Measurements from ENCODE around the gene CATSPERZ. TPM values are rescaled to one million over a fixed set of nuclear protein-coding genes. Genes with fewer than 3 reads are reported as not detected.
"Not testable (repeated sequence)": the region's sequence is repeated elsewhere in the genome, so short reads cannot be mapped to it uniquely, and the experiment has no call there.

Gene CATSPERZ
- total RNA-seq, 1 donor from 2014 or later, result not detected

DNA sequence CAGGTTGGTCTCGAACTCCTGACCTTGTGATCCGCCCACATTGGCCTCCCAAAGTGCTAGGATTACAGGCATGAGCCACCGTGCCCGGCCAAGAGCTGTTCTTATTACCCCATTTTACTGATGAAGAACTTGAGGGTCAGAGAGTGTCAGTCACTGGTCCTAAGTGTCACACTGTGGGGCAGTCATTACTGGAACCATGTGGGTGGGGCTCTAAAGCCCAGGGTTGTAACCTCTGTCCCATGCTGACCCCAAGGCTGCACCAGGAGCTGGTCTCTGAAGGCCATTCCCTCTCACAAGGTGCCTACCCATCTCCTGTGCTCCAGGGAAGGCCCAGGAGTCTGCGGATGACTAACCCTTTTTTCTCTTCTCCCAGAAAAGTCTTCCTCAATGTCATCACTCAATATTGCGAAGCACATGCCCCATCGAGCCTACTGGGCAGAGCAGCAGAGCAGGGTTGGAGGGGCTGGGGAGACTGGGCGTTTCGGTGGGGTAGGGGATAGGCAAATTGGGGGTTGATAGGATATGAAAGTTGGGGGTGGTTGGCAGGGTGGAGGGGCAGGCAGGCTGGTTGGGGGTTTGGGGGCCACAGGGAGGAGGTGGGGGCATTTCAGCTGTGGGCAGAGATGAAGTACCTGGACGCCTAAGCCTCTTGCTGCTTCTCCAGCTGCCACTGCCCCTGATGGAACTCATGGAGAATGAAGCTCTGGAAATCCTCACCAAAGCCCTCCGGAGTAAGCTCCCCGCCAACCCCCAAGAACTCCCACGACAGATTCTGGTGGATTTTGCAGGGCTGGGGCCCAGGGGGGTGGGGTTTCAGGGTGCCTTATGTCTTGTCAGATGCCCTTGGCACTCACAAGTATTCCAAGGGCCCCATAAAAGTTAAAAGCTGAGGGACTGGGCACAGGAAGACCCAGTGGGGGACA, 3.2 kb downstream of the CATSPERZ start:
- Histone ChIP-seq H3K27me3 (ENCODE audit: control insufficient read depth in 3 of 3, insufficient read depth in 3 of 3, low read length in 3 of 3) (peaks cover 25 to 41% (median 31%) of the 10 kb centered on the region in 3 donors), H3K27ac (ENCODE audit: low read depth, low read length) (no peak overlapping the region), H3K36me3 (ENCODE audit: control insufficient read depth in 3 of 3, insufficient read depth in 3 of 3, low read length in 3 of 3) (peaks cover 3 to 4% (median 4%) of the 10 kb centered on the region in 3 donors), H3K4me1 (ENCODE audit: control insufficient read depth in 3 of 3, insufficient read depth in 3 of 3, low read length in 3 of 3) (peaks cover 35 to 48% (median 45%) of the 10 kb centered on the region in 3 donors), H3K4me3 (ENCODE audit: low read length in 3 of 3) (peak overlapping the region in 1 of 3 donors; percentile 84), H3K9me3 (ENCODE audit: control insufficient read depth in 3 of 3, low read length in 3 of 3) (no peaks in the 10 kb centered on the region), H3K9ac (ENCODE audit: low read depth in 1 of 3, low read length in 3 of 3) (peak overlapping the region in 1 of 3 donors; percentile 62)

DNA sequence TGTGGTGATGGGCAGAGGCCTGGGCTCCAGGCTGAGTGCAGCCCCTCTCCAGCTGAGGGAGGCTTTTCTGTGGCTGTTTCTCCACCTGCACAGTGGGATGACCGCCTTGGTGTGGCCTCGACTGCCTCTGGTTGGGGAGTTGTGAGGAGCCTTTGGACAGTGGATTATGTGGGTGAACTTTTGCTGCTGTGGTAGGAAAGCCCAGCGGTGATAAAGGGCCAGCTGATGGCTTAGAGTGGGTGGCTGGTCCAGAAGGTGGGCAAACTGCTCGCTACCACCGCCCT, 3.8 kb downstream of the CATSPERZ start:
- no peaks in the 10 kb centered on the region for H3K9me3 ChIP-seq (ENCODE audit: control insufficient read depth in 3 of 3, low read length in 3 of 3)
- H3K36me3 ChIP-seq (ENCODE audit: control insufficient read depth in 3 of 3, insufficient read depth in 3 of 3, low read length in 3 of 3), result peaks cover 3 to 4% (median 4%) of the 10 kb centered on the region in 3 donors
- H3K27me3 ChIP-seq (ENCODE audit: control insufficient read depth in 3 of 3, insufficient read depth in 3 of 3, low read length in 3 of 3), result peaks cover 19 to 35% (median 29%) of the 10 kb centered on the region in 3 donors
- H3K4me1 ChIP-seq (ENCODE audit: control insufficient read depth in 3 of 3, insufficient read depth in 3 of 3, low read length in 3 of 3), result peaks cover 34 to 48% (median 44%) of the 10 kb centered on the region in 3 donors
- peak overlapping the region; percentile 83 to 88 (median 84) for H3K4me3 ChIP-seq (ENCODE audit: low read length in 3 of 3)
- peak overlapping the region in 2 of 3 donors; percentile 62 to 85 for H3K9ac ChIP-seq (ENCODE audit: low read depth in 1 of 3, low read length in 3 of 3)
- H3K27ac ChIP-seq (ENCODE audit: low read depth, low read length), result peak overlapping the region; percentile 77

DNA sequence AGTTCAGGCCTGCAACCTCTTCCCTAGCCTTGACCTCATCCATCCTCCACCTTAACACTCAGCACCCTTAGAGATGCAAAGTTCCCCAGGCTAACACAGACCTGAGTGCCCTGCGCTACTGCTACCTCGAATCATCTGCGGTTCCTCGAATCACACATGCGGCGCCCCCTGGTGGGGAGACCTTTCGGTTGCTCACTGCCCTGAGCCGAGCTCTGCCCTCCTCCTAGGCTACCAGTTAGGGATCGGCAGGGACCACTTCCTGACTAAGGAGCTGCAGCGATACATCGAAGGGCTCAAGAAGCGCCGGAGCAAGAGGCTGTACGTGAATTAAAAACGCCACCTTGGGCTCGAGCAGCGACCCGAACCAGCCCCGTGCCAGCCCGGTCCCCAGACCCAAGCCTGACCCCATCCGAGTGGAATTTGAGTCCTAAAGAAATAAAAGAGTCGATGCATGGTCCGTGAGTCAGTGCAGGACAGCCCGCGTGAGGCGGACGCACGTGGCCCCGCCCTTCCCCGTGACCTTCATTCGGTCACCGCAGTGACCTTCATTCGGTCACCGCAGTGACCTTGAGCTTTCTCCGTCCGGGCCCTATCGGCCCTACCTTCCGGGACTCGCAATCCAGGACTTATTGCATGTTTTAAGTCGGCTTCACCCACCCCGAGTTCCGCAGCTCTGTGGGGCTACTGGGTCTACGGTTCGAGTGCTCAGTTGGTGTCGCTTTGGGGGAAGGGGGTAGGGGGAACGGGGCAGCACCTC, 4.3 kb downstream of the CATSPERZ start:
- no peaks in the 10 kb centered on the region for H3K9me3 ChIP-seq (ENCODE audit: control insufficient read depth in 3 of 3, low read length in 3 of 3)
- peak overlapping the region; percentile 77 for H3K27ac ChIP-seq (ENCODE audit: low read depth, low read length)
- peaks cover 3 to 4% (median 4%) of the 10 kb centered on the region in 3 donors for H3K36me3 ChIP-seq (ENCODE audit: control insufficient read depth in 3 of 3, insufficient read depth in 3 of 3, low read length in 3 of 3)
- H3K9ac ChIP-seq (ENCODE audit: low read depth in 1 of 3, low read length in 3 of 3), result peak overlapping the region; percentile 62 to 85 (median 78)
- H3K4me3 ChIP-seq (ENCODE audit: low read length in 3 of 3), result peak overlapping the region; percentile 83 to 88 (median 84)
- H3K4me1 ChIP-seq (ENCODE audit: control insufficient read depth in 3 of 3, insufficient read depth in 3 of 3, low read length in 3 of 3), result peaks cover 30 to 43% (median 40%) of the 10 kb centered on the region in 3 donors
- peaks cover 14 to 30% (median 23%) of the 10 kb centered on the region in 3 donors for H3K27me3 ChIP-seq (ENCODE audit: control insufficient read depth in 3 of 3, insufficient read depth in 3 of 3, low read length in 3 of 3)

DNA sequence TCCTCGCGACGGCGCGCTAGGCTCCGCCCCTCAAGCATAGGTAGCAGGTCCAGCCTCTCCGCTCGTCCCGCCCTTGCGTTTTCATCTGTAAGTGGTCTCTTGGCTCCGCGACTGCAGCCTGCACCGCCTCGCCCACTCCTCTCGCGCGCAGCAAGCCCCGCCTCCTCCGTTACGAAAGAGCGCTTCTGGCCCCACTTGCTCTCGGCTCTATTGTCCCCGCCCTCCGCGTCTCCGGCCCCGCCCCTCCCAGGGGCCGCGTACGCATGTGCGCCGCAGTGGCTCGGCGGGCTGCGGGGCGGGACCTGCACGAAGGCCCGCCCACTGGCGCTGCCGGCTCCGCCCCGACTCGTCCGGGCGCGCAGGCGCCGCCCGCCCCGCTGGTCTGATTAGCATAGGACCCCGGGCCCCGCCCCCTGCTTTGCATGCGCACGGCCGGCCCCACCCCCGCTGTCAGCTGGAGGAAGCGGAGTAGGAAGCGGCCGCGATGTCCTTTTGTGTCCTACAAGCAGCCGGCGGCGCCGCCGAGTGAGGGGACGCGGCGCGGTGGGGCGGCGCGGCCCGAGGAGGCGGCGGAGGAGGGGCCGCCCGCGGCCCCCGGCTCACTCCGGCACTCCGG, 5.0 kb downstream of the CATSPERZ start, which contains the start of gene ESRRA:
TSS of gene ESRRA (plus strand) at position 450 of the 616 bp plus-strand sequence. CDS start 1,656 bp downstream, outside the sequence.
- H3K4me1 ChIP-seq (ENCODE audit: control insufficient read depth in 3 of 3, insufficient read depth in 3 of 3, low read length in 3 of 3), result peaks cover 23 to 36% (median 33%) of the 10 kb centered on the region in 3 donors
- H3K27ac ChIP-seq (ENCODE audit: low read depth, low read length), result peak within 1 kb of the TSS; percentile 77
- H3K9me3 ChIP-seq (ENCODE audit: control insufficient read depth in 3 of 3, low read length in 3 of 3), result no peaks in the 10 kb centered on the region
- peak within 1 kb of the TSS; percentile 63 to 86 (median 80) for H3K9ac ChIP-seq (ENCODE audit: low read depth in 1 of 3, low read length in 3 of 3)
- H3K27me3 ChIP-seq (ENCODE audit: control insufficient read depth in 3 of 3, insufficient read depth in 3 of 3, low read length in 3 of 3), result peaks cover 7 to 23% (median 17%) of the 10 kb centered on the region in 3 donors
- H3K36me3 ChIP-seq (ENCODE audit: control insufficient read depth in 3 of 3, insufficient read depth in 3 of 3, low read length in 3 of 3), result peaks cover 3 to 4% (median 4%) of the 10 kb centered on the region in 3 donors
- H3K4me3 ChIP-seq (ENCODE audit: low read length in 3 of 3), result peak within 1 kb of the TSS; percentile 84 to 88 (median 86)

DNA sequence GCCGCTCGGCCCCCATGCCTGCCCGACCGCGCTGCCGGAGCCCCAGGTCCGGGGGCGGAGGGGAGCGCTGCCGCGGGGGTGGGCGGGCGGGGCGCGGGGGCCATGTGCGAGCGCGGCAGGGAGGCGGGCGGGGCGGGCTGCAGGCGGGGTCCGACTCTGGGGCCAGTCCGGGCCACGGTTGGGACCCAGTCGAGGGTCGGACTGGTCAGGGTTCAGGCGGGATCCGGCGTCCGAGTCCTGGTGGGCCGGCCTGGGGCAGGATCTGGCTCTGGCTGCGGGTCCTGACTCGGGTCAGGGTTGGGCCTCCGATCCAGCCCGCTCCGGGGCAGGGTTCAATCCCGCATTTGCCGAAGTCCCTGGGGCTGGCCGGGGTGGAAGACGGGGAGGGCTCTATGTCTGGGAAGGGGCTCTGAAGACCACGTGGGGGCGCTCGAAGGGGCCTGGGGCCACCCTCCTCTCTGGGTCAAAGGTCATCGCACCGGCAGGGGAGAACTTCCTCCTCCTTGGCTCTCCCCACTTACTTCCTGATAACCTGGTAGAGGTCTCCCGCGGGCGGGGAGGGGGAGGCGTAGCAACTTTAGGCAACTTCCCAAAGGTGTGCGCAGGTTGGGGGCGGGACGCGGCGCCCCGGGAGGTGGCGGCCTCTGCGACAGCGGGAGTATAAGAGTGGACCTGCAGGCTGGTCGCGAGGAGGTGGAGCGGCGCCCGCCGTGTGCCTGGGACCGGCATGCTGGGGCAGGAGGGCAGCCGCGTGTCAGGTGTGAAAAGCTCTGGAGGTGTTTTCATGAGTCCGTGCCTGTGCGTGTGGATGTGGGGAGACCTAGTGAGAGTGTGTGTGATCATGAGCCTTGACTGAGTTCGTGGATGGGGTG, 5.8 kb downstream of the CATSPERZ start:
- H3K9me3 ChIP-seq (ENCODE audit: control insufficient read depth in 3 of 3, low read length in 3 of 3), result no peaks in the 10 kb centered on the region
- H3K9ac ChIP-seq (ENCODE audit: low read depth in 1 of 3, low read length in 3 of 3), result peak overlapping the region; percentile 63 to 86 (median 80)
- H3K4me3 ChIP-seq (ENCODE audit: low read length in 3 of 3), result peak overlapping the region; percentile 68 to 86 (median 84)
- peaks cover 16 to 29% (median 25%) of the 10 kb centered on the region in 3 donors for H3K4me1 ChIP-seq (ENCODE audit: control insufficient read depth in 3 of 3, insufficient read depth in 3 of 3, low read length in 3 of 3)
- peaks cover 0 to 15% (median 9%) of the 10 kb centered on the region in 3 donors for H3K27me3 ChIP-seq (ENCODE audit: control insufficient read depth in 3 of 3, insufficient read depth in 3 of 3, low read length in 3 of 3)
- H3K27ac ChIP-seq (ENCODE audit: low read depth, low read length), result peak overlapping the region; percentile 71
- H3K36me3 ChIP-seq (ENCODE audit: control insufficient read depth in 3 of 3, insufficient read depth in 3 of 3, low read length in 3 of 3), result peaks cover 3 to 4% (median 4%) of the 10 kb centered on the region in 3 donors

DNA sequence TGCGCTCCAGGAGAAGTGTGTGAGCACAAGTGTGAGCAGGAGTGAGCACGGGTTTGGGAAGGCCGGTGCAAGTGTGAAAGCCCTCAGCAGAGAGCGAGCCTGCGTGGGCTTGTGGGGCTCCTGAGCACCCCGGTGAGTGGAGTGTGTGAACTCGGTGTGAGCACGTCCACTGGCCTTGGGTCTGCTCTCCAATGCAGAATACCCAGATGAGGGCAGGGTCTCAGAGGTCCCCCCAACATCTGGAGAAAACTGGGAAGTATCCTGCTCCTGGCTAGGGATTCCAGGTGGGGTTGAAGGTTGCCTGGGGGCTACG, 6.4 kb downstream of the CATSPERZ start:
- peak overlapping the region; percentile 71 for H3K27ac ChIP-seq (ENCODE audit: low read depth, low read length)
- no peaks in the 10 kb centered on the region for H3K9me3 ChIP-seq (ENCODE audit: control insufficient read depth in 3 of 3, low read length in 3 of 3)
- peak overlapping the region; percentile 25 to 86 (median 63) for H3K9ac ChIP-seq (ENCODE audit: low read depth in 1 of 3, low read length in 3 of 3)
- H3K4me3 ChIP-seq (ENCODE audit: low read length in 3 of 3), result peak overlapping the region; percentile 68 to 86 (median 84)
- peaks cover 0 to 14% (median 8%) of the 10 kb centered on the region in 3 donors for H3K27me3 ChIP-seq (ENCODE audit: control insufficient read depth in 3 of 3, insufficient read depth in 3 of 3, low read length in 3 of 3)
- H3K36me3 ChIP-seq (ENCODE audit: control insufficient read depth in 3 of 3, insufficient read depth in 3 of 3, low read length in 3 of 3), result peaks cover 3 to 4% (median 4%) of the 10 kb centered on the region in 3 donors
- H3K4me1 ChIP-seq (ENCODE audit: control insufficient read depth in 3 of 3, insufficient read depth in 3 of 3, low read length in 3 of 3), result peaks cover 15 to 28% (median 25%) of the 10 kb centered on the region in 3 donors

DNA sequence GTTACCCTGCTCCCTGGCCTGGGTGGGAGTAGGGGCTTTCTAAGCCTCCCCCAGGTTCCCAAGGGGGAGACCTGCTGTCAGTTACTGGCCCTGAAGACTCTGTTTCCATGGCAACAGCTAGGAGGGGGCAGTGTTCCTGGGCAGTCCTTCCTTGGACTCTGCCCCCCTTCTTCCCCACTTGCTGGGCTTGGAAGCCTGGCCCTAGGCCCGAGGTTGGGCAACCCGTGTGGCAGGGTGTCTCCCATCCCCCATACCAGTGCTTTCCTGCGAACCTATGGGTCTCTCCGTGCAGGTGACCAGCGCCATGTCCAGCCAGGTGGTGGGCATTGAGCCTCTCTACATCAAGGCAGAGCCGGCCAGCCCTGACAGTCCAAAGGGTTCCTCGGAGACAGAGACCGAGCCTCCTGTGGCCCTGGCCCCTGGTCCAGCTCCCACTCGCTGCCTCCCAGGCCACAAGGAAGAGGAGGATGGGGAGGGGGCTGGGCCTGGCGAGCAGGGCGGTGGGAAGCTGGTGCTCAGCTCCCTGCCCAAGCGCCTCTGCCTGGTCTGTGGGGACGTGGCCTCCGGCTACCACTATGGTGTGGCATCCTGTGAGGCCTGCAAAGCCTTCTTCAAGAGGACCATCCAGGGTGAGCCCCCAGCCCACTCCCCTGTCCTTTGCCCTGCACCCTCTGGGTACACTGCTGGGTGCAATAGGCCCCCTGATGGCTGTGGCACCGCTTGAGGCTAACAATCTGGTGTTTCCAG, 6.9 kb downstream of the CATSPERZ start:
- H3K9ac ChIP-seq (ENCODE audit: low read depth in 1 of 3, low read length in 3 of 3), result peak overlapping the region; percentile 25 to 86 (median 63)
- H3K4me1 ChIP-seq (ENCODE audit: control insufficient read depth in 3 of 3, insufficient read depth in 3 of 3, low read length in 3 of 3), result peaks cover 15 to 28% (median 25%) of the 10 kb centered on the region in 3 donors
- H3K4me3 ChIP-seq (ENCODE audit: low read length in 3 of 3), result peak overlapping the region in 2 of 3 donors; percentile 84 to 86
- no peak overlapping the region for H3K27ac ChIP-seq (ENCODE audit: low read depth, low read length)
- peaks cover 0 to 9% (median 4%) of the 10 kb centered on the region in 3 donors for H3K27me3 ChIP-seq (ENCODE audit: control insufficient read depth in 3 of 3, insufficient read depth in 3 of 3, low read length in 3 of 3)
- peaks cover 3 to 4% (median 4%) of the 10 kb centered on the region in 3 donors for H3K36me3 ChIP-seq (ENCODE audit: control insufficient read depth in 3 of 3, insufficient read depth in 3 of 3, low read length in 3 of 3)
- no peaks in the 10 kb centered on the region for H3K9me3 ChIP-seq (ENCODE audit: control insufficient read depth in 3 of 3, low read length in 3 of 3)

DNA sequence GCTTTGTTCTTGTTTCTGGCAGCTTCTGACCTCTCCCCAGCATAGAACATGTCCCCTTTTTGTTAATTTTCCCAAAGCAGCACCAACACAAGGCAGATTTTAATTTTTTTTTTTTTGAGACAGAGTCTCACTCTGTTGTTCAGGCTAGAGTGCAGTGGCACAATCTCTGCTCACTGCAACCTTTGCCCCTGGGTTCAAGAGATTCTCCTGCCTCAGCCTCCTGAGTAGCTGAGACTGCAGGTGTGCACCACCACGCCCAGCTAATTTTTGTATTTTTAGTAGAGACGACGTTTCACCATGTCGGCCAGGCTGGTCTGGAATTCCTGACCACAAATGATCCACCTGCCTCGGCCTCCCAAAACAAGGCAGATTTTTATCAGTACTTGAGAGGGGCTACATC, 7.6 kb downstream of the CATSPERZ start:
- H3K9ac ChIP-seq (ENCODE audit: low read depth in 1 of 3, low read length in 3 of 3); H3K36me3 ChIP-seq (ENCODE audit: control insufficient read depth in 3 of 3, insufficient read depth in 3 of 3, low read length in 3 of 3); H3K4me3 ChIP-seq (ENCODE audit: low read length in 3 of 3); H3K27me3 ChIP-seq (ENCODE audit: control insufficient read depth in 3 of 3, insufficient read depth in 3 of 3, low read length in 3 of 3); H3K27ac ChIP-seq (ENCODE audit: low read depth, low read length); H3K9me3 ChIP-seq (ENCODE audit: control insufficient read depth in 3 of 3, low read length in 3 of 3): not testable (repeated sequence)
- peaks cover 19 to 34% (median 31%) of the 10 kb centered on the region in 3 donors for H3K4me1 ChIP-seq (ENCODE audit: control insufficient read depth in 3 of 3, insufficient read depth in 3 of 3, low read length in 3 of 3)

Measured in skeletal muscle tissue (tissue), 4 donors.